NCI-H146 treated with DMSO at 0.1 percent for 48 hours (cell line): Measurements from ENCODE around the gene DBNDD1.
"Not testable (repeated sequence)": the region's sequence is repeated elsewhere in the genome, so short reads cannot be mapped to it uniquely, and the experiment has no call there.

ENCODE experiments used
- DNase-seq: peaks from one replicate; lab custom pipeline; 2025; ENCODE audit not compliant: unreplicated experiment; lab: John Stamatoyannopoulos, UW

Gene DBNDD1

DNA sequence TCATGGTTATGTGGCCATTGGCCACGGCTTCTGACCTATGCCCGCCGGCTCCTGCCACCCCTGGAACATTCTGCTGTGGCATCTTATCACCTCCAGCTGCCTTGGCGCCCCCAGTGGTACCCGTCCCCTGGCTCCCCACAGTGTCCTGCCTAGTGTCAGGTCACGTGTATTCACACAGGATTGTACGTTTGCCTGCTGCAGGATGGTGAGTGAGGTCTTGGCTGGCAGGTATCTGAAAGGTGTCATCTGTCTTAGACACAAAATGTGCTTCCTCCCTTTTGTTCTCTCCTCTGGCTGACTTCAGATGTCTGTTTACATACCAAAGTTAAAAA is 24.9 kb downstream of the DBNDD1 start:
- DNase-seq: peak; percentile 43

GRCh38 chr16:89993971-89994370 is 25.3 kb downstream of the DBNDD1 start:
- peak; percentile 43 for DNase-seq

- DNase-seq: no peak
These were observed 25.9 kb downstream of the DBNDD1 start for GRCh38 chr16:89993377-89993776.

- DNase-seq: no peak
These were observed 28.5 kb downstream of the DBNDD1 start for GRCh38 chr16:89990799-89991198.

DNA sequence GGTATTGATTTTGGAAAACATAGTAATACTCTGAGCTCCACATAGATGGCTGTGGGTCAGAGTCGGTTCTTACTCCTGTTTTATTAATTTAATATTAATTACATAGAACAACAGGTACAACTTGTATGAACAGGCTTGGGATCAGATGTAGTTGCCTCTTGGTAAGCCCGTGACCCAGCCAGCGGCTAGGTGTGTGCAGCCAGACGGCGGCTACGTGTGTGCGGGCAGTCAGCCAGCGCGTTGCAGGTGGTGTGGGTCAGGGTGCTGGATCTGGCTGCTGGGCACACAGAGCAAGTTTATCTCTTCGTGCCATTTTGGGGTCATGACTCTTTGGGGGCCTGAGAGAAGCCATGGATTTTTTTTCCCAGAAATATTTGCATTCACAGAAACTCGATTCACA is 30.3 kb downstream of the DBNDD1 start:
- no peak for DNase-seq

- DNase-seq: no peak
These were observed 32.1 kb downstream of the DBNDD1 start for GRCh38 chr16:89987169-89987568.

GRCh38 chr16:89986600-89986999 is 32.7 kb downstream of the DBNDD1 start:
- no peak for DNase-seq

DNA sequence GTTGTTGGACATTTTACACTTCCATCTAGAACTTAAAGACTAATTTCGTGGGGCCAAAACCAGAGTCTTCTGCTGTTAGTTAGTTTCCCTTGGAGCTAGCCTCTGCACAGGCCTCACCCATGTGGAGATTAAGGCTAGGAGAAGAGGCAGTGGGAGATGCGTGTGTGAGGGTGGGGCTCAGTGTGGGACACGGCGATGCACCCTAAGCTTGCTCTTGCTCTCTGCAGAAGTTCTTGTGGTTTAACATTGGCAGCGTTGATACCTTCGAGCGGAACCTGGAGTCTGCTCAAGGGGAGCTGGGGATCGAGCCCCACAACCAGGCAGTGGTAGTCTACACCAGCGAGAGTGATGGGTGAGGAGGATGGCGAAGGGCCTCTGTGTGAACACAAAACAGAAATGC is 34.0 kb downstream of the DBNDD1 start:
- DNase-seq: no peak

DNA sequence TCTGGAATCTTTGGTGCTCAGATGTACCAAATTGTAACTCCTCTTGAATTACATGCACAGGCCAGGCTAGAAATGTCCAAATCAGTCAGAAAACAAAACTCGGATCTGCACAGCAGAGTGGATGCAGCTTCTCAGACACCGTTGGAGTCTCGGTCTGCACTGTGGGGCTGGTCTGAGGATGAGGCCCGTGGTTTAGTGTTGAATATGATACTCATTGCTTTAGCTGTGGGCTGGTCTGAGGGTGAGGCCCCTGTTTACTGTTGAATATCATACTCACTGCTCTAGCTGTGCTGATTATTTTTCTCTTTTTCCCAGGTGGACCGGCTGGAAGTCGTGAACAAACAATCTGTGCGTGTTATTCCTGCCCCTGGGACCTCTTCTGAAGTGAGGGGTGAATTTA is 35.0 kb downstream of the DBNDD1 start:
- DNase-seq: no peak

GRCh38 chr16:89983536-89983935 is 35.7 kb downstream of the DBNDD1 start:
- no peak for DNase-seq

- DNase-seq: no peak
These were observed 36.9 kb downstream of the DBNDD1 start for GRCh38 chr16:89982318-89982717.

- no peak for DNase-seq
These were observed 37.8 kb downstream of the DBNDD1 start for GRCh38 chr16:89981414-89981813.

GRCh38 chr16:89974870-89975269 is 44.4 kb downstream of the DBNDD1 start:
- DNase-seq: no peak

- no peak for DNase-seq
These were observed 45.5 kb downstream of the DBNDD1 start for GRCh38 chr16:89973654-89974335.

DNA sequence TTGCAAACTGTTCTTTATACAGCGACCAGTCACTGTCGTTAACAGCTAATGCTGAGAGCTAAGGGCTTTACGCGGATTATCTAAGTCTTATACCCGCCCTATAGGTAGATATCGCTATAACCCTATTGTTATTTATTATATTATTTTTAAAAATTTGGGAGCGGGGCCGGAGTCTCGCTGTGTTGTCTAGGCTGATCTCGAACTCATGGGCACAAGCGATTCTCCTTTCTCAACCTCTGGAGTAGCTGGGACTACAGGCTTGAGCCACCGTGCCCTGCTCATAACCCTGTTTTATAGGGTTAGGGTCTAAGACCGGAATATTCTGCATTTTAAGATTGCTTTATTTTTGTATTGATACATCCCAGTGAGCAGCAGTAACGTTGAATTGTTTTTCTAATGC is 46.0 kb downstream of the DBNDD1 start:
- DNase-seq: no peak

GRCh38 chr16:89972244-89973234 is 46.7 kb downstream of the DBNDD1 start:
- peak; percentile 28 for DNase-seq

- DNase-seq: no peak
These were observed 47.6 kb downstream of the DBNDD1 start for GRCh38 chr16:89971495-89972243.

DNA sequence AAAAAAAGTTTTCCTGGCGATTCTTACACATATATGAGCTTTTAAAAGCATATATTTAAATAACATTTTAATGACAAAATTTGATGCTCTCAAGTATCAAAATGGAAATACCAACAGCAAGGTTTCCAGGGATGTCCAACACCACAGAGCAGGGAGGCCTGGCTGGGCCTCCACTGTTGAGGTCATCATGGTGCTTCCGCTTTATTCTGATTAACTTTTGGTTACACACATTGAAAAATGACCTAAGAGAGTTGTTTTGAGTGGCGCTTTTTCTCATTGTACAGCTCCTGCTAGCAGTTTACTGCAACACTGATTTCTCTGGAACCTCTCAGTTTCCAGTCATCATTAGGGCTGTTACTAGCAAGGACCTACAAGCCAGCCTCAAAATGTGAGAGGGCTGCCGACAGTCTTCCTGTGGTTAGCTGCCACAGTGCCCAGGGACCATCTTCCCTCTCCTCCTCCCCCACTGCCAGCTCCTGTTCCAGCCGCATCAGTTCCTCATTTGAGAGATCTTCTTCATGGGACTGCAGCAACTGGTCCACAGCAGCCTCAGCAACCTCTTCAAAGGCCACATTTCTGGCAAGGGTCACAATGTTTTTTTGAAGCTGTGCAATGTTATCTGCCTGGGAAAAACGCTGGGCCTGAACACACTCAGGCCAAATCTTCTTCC is 49.4 kb downstream of the DBNDD1 start:
- no peak for DNase-seq

DNA sequence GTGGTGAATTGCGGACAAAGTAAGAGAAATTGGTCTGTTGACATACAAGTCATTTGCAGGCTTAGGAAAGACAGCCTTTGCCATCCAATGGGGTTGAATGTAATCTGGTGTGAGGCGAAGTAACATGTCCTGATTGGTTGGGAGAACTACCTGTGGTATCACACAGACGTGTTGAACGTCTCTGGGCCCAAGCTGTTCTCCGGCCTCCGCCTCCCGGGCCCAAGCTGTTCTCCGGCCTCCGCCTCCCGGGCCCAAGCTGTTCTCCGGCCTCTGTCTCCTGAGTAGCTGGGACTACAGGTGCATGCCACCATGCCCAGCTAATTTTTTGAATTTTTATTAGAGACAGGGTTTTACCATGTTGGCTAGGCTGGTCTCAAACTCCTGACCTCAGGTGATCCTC is 51.2 kb downstream of the DBNDD1 start:
- not testable (repeated sequence) for DNase-seq

DNA sequence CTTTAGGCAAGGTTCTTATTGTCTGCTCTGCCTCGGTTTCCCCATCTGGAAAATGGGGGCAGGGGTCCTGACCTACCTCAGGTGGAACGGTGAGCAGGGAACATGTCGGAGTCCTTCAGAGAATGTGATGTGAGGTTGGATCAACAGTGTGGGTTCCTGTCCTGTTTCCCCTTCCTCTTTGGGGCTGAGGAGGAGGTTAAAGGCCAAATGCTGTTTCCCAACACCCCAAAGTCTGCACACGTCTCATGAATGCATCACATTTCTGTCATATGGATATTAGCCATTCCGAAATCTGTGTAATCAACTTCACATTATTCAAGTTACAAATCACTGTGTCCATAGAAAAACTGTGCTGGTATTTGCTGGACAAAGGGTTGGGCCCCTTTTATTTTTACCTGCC is 51.8 kb downstream of the DBNDD1 start:
- DNase-seq: not testable (repeated sequence)

DNA sequence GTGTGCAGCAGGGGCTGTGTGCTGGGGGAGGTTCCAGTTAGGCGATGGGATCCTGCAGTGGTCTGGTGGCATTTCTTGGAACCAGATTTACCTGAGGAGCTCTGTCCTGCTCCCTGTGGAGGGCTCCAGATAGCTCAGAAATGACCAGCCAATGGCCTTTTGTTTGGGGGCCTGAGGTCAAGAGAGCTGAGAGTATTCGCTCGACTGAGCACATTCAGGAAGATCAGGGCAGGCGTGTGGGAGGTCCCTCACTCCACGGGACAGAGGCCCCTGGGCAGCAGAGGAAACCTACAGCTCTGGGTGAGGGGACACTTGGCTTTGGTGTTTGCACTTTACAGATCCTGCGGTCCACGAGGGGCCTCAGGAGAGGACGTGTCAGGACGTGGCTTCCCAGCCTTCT is 52.5 kb downstream of the DBNDD1 start:
- no peak for DNase-seq
